Immature natural killer cell (primary cell): ENCODE data around the gene ALPK1. TPM values are rescaled to one million over a fixed set of nuclear protein-coding genes. Genes with fewer than 3 reads are reported as not detected.
A peak's percentile ranks its signal among the peaks of the same experiment; 100 is the strongest.

ENCODE experiments used
- DNase-seq, 3 donors: peaks; one replicate each; pipeline ENCODE4 v3.0.0; 2022; ENCODE audit warnings: mixed read lengths in 1 of 3
- H3K27ac Mint-ChIP-seq, 6 donors: one replicate each; pipeline ENCODE4 v1.8.0; 2020; ENCODE audit warnings: mixed read lengths in 6 of 6, mild to moderate bottlenecking in 5 of 6, inconsistent platforms in 4 of 6, moderate library complexity in 3 of 6
- H3K27me3 Mint-ChIP-seq, 3 donors: one replicate each; pipeline ENCODE4 v1.8.0; 2020 to 2021; ENCODE audit warnings: low read depth in 3 of 3, mild to moderate bottlenecking in 3 of 3, mixed read lengths in 3 of 3, moderate library complexity in 3 of 3, inconsistent platforms in 1 of 3
- H3K36me3 Mint-ChIP-seq, 3 donors: one replicate each; pipeline ENCODE4 v1.8.0; 2020; ENCODE audit warnings: mixed read lengths in 3 of 3, inconsistent platforms in 2 of 3, mild to moderate bottlenecking in 2 of 3
- H3K4me1 Mint-ChIP-seq, 2 donors: one replicate each; pipeline ENCODE4 v1.8.0; 2020; ENCODE audit warnings: inconsistent platforms in 2 of 2, mild to moderate bottlenecking in 2 of 2, mixed read lengths in 2 of 2, moderate library complexity in 1 of 2
- H3K4me3 Mint-ChIP-seq, 5 donors: one replicate each; pipeline ENCODE4 v1.8.0; 2020; ENCODE audit warnings: mild to moderate bottlenecking in 5 of 5, mixed read lengths in 5 of 5, inconsistent platforms in 3 of 5, moderate library complexity in 3 of 5
- H3K9me3 Mint-ChIP-seq, 6 donors: one replicate each; pipeline ENCODE4 v1.8.0; 2020; ENCODE audit warnings: mild to moderate bottlenecking in 6 of 6, mixed read lengths in 6 of 6, inconsistent platforms in 4 of 6, moderate library complexity in 3 of 6
- polyA plus RNA-seq, 3 donors: library from polyadenylated mRNA; unstranded; fragments of 300-500 nt; fragmentation: Illumina TruSeq; gene quantifications; one replicate each; pipeline ENCODE4 v1.2.3, GENCODE V29; 2021

The ALPK1 gene
- polyA plus RNA-seq, 3 donors from 2014 or later: 0.32 to 1.3 TPM; not detected in 1

- no peaks in the 10 kb centered on the region for H3K36me3 Mint-ChIP-seq
- no peaks in the 10 kb centered on the region for H3K9me3 Mint-ChIP-seq
- H3K27ac Mint-ChIP-seq: no peak overlapping the region
- DNase-seq: peak; percentile 58 to 67 (median 66)
- peak overlapping the region in 3 of 5 donors; percentile 15 to 60 (median 46) for H3K4me3 Mint-ChIP-seq
- peaks cover 17 to 33% of the 10 kb centered on the region in 2 donors for H3K4me1 Mint-ChIP-seq
- H3K27me3 Mint-ChIP-seq: peaks cover 0 to 10% (median 4%) of the 10 kb centered on the region in 3 donors
Measured at GRCh38 chr4:112321776-112322684, 24.9 kb downstream of the ALPK1 start.

- peaks cover 0 to 10% (median 2%) of the 10 kb centered on the region in 3 donors for H3K27me3 Mint-ChIP-seq
- H3K9me3 Mint-ChIP-seq: no peaks in the 10 kb centered on the region
- no peaks in the 10 kb centered on the region for H3K36me3 Mint-ChIP-seq
- H3K27ac Mint-ChIP-seq: peak overlapping the region in 2 of 6 donors; percentile 24 to 38
- peak; percentile 31 to 49 (median 38) for DNase-seq
- H3K4me1 Mint-ChIP-seq: peaks cover 17 to 33% of the 10 kb centered on the region in 2 donors
- H3K4me3 Mint-ChIP-seq: no peak overlapping the region
Measured at GRCh38 chr4:112322866-112323265, 25.7 kb downstream of the ALPK1 start.

- Mint-ChIP-seq H3K4me3 (no peak overlapping the region), H3K27me3 (peaks cover 0 to 8% (median 2%) of the 10 kb centered on the region in 3 donors), H3K27ac (no peak overlapping the region), H3K9me3 (no peaks in the 10 kb centered on the region), H3K4me1 (peaks cover 11 to 20% of the 10 kb centered on the region in 2 donors), H3K36me3 (no peaks in the 10 kb centered on the region)
- DNase-seq: no peak
Measured at GRCh38 chr4:112325530-112325929, 28.4 kb downstream of the ALPK1 start.

- peak; percentile 13 to 40 (median 16) for DNase-seq
- Mint-ChIP-seq H3K9me3 (no peaks in the 10 kb centered on the region), H3K36me3 (no peaks in the 10 kb centered on the region), H3K4me1 (peaks cover under 1% of the 10 kb centered on the region in 2 donors), H3K4me3 (peak overlapping the region in 1 of 5 donors; percentile 29), H3K27me3 (peaks cover 0 to 3% (median 2%) of the 10 kb centered on the region in 3 donors), H3K27ac (no peak overlapping the region)
Measured at GRCh38 chr4:112327965-112328733, 31.0 kb downstream of the ALPK1 start.

- Mint-ChIP-seq H3K27ac (no peak overlapping the region), H3K36me3 (no peaks in the 10 kb centered on the region), H3K9me3 (no peaks in the 10 kb centered on the region), H3K4me3 (no peak overlapping the region), H3K27me3 (peaks cover 0 to 5% (median 2%) of the 10 kb centered on the region in 3 donors), H3K4me1 (no peaks in the 10 kb centered on the region)
- DNase-seq: no peak
Measured at GRCh38 chr4:112328734-112329130, 31.6 kb downstream of the ALPK1 start.

GRCh38 chr4:112329672-112330375 lies 32.7 kb downstream of the ALPK1 start:
- no peaks in the 10 kb centered on the region for H3K9me3 Mint-ChIP-seq
- no peaks in the 10 kb centered on the region for H3K36me3 Mint-ChIP-seq
- no peak for DNase-seq
- no peak overlapping the region for H3K4me3 Mint-ChIP-seq
- H3K27ac Mint-ChIP-seq: no peak overlapping the region
- H3K27me3 Mint-ChIP-seq: peaks cover 2 to 5% (median 2%) of the 10 kb centered on the region in 3 donors
- no peaks in the 10 kb centered on the region for H3K4me1 Mint-ChIP-seq

- H3K9me3 Mint-ChIP-seq: no peaks in the 10 kb centered on the region
- no peaks in the 10 kb centered on the region for H3K4me1 Mint-ChIP-seq
- no peak overlapping the region for H3K4me3 Mint-ChIP-seq
- no peaks in the 10 kb centered on the region for H3K36me3 Mint-ChIP-seq
- DNase-seq: no peak
- H3K27ac Mint-ChIP-seq: no peak overlapping the region
- H3K27me3 Mint-ChIP-seq: peaks cover 2 to 5% (median 4%) of the 10 kb centered on the region in 3 donors
Measured at GRCh38 chr4:112330921-112331320, 33.8 kb downstream of the ALPK1 start.

GRCh38 chr4:112332398-112332797 lies 35.2 kb downstream of the ALPK1 start:
- Mint-ChIP-seq H3K9me3 (no peaks in the 10 kb centered on the region), H3K27me3 (peaks cover 2 to 5% (median 4%) of the 10 kb centered on the region in 3 donors), H3K36me3 (no peaks in the 10 kb centered on the region), H3K4me3 (no peak overlapping the region), H3K4me1 (no peaks in the 10 kb centered on the region), H3K27ac (no peak overlapping the region)
- no peak for DNase-seq

GRCh38 chr4:112340023-112340422 lies 42.9 kb downstream of the ALPK1 start:
- DNase-seq: no peak
- H3K9me3 Mint-ChIP-seq: no peaks in the 10 kb centered on the region
- H3K27ac Mint-ChIP-seq: no peak overlapping the region
- no peaks in the 10 kb centered on the region for H3K36me3 Mint-ChIP-seq
- H3K27me3 Mint-ChIP-seq: peaks cover 0 to 2% (median 2%) of the 10 kb centered on the region in 3 donors
- H3K4me1 Mint-ChIP-seq: no peaks in the 10 kb centered on the region
- H3K4me3 Mint-ChIP-seq: no peak overlapping the region

- Mint-ChIP-seq H3K4me3 (no peak overlapping the region), H3K36me3 (no peaks in the 10 kb centered on the region), H3K27ac (no peak overlapping the region), H3K4me1 (no peaks in the 10 kb centered on the region), H3K27me3 (peaks cover 0 to 2% (median 0%) of the 10 kb centered on the region in 3 donors), H3K9me3 (no peaks in the 10 kb centered on the region)
- DNase-seq: no peak
Measured at GRCh38 chr4:112341033-112341432, 43.9 kb downstream of the ALPK1 start.

GRCh38 chr4:112343330-112344080 lies 46.3 kb downstream of the ALPK1 start:
- Mint-ChIP-seq H3K4me1 (no peaks in the 10 kb centered on the region), H3K27me3 (no peaks in the 10 kb centered on the region), H3K9me3 (no peaks in the 10 kb centered on the region), H3K4me3 (no peak overlapping the region), H3K36me3 (no peaks in the 10 kb centered on the region), H3K27ac (no peak overlapping the region)
- no peak for DNase-seq

GRCh38 chr4:112348488-112349158 lies 51.5 kb downstream of the ALPK1 start:
- H3K9me3 Mint-ChIP-seq: peaks cover 0 to 2% (median 0%) of the 10 kb centered on the region in 6 donors
- no peak for DNase-seq
- H3K4me3 Mint-ChIP-seq: no peak overlapping the region
- H3K27ac Mint-ChIP-seq: no peak overlapping the region
- H3K27me3 Mint-ChIP-seq: no peaks in the 10 kb centered on the region
- no peaks in the 10 kb centered on the region for H3K4me1 Mint-ChIP-seq
- no peaks in the 10 kb centered on the region for H3K36me3 Mint-ChIP-seq
